NOMO-1 treated with DMSO at 0.1 percent for 48 hours (cell line): Measurements from ENCODE around the gene TLCD3B.
A peak's percentile ranks its signal among the peaks of the same experiment; 100 is the strongest.

Experiments used
- DNase-seq: peaks from one replicate; lab custom pipeline; 2025; ENCODE audit not compliant: unreplicated experiment; lab: John Stamatoyannopoulos, UW

Gene TLCD3B

GRCh38 chr16:30030841-30031413 lies at the start of gene TLCD3B:
TLCD3B (minus strand) TSS chr16:30031271; CDS start chr16:30030527, 744 bp downstream.
- DNase-seq = no peak

GRCh38 chr16:30079480-30079879 lies 48.4 kb upstream of the TLCD3B start:
- DNase-seq = no peak

- DNase-seq = no peak
These were observed 47.7 kb upstream of the TLCD3B start for GRCh38 chr16:30078744-30079143.

- no peak for DNase-seq
These were observed 46.6 kb upstream of the TLCD3B start for GRCh38 chr16:30077656-30078055.

- no peak for DNase-seq
These were observed 45.3 kb upstream of the TLCD3B start for GRCh38 chr16:30076276-30076791.

- DNase-seq = peak; percentile 88
These were observed 44.6 kb upstream of the TLCD3B start, which contains the start of gene PPP4C for GRCh38 chr16:30075503-30076275. PPP4C (plus strand) TSS chr16:30075994; CDS start chr16:30076378, 384 bp downstream.

- DNase-seq = no peak
These were observed 39.4 kb upstream of the TLCD3B start for GRCh38 chr16:30070490-30070889.

GRCh38 chr16:30069611-30070462 lies 38.8 kb upstream of the TLCD3B start:
- no peak for DNase-seq

GRCh38 chr16:30068750-30069610 lies 37.9 kb upstream of the TLCD3B start:
- DNase-seq = peak; percentile 20

GRCh38 chr16:30068333-30068732 lies 37.3 kb upstream of the TLCD3B start:
- DNase-seq = no peak

GRCh38 chr16:30067584-30067916 lies 36.5 kb upstream of the TLCD3B start:
- no peak for DNase-seq

GRCh38 chr16:30066761-30067583 lies 35.9 kb upstream of the TLCD3B start:
- DNase-seq = peak; percentile 31

GRCh38 chr16:30065943-30066760 lies 35.1 kb upstream of the TLCD3B start:
- peak; percentile 33 for DNase-seq

GRCh38 chr16:30065102-30065942 lies 34.3 kb upstream of the TLCD3B start, which contains the start of gene ALDOA:
ALDOA (plus strand) TSS chr16:30065760; CDS start chr16:30066898, 1,138 bp downstream.
- DNase-seq = peak; percentile 99

GRCh38 chr16:30064729-30065101 lies 33.6 kb upstream of the TLCD3B start:
- DNase-seq = no peak

- peak; percentile 76 for DNase-seq
These were observed 33.0 kb upstream of the TLCD3B start for GRCh38 chr16:30063893-30064728.
